ENCODE measurements around the gene CST6.
A peak's percentile ranks its signal among the peaks of the same experiment; 100 is the strongest.

CST6 gene

DNA sequence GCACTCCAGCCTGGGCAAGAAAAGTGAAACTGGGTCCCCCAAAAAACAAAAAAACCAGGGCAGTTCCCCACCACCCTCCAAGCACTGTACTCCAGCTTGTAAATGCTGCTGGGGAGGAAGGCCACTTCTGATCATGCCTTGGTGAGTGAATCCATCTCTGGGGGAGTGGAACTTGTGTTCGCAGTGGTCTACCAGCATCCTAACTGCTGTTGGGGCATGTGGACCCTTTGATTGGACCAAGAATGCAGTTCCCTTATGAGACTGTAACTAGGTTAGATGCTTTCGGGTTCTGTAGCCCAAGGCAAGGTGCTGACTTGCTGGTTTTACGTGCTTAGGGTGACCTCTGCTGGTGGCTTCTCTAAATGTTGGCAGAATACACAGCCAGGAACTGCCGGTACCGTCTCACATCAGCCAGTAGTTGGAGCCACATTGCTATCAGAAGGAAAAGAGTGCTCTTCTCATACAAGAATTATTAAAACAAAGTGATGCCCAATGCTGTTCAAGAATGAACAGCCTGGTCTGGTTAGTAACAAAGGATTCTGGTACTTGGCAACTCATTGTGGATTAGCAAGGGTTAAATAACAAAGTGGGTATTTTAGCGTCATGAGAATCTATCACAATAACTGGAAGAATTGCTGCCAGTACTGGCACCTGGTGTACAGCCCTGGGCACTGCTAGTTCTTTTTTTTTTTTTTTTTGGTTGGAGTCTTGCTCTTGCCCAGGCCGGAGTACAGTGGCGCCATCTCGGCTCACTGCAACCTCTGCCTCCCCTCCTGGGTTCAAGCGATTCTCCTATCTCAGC, 22.8 kb upstream of the CST6 start:
- TF ChIP-seq, protein P1, sequence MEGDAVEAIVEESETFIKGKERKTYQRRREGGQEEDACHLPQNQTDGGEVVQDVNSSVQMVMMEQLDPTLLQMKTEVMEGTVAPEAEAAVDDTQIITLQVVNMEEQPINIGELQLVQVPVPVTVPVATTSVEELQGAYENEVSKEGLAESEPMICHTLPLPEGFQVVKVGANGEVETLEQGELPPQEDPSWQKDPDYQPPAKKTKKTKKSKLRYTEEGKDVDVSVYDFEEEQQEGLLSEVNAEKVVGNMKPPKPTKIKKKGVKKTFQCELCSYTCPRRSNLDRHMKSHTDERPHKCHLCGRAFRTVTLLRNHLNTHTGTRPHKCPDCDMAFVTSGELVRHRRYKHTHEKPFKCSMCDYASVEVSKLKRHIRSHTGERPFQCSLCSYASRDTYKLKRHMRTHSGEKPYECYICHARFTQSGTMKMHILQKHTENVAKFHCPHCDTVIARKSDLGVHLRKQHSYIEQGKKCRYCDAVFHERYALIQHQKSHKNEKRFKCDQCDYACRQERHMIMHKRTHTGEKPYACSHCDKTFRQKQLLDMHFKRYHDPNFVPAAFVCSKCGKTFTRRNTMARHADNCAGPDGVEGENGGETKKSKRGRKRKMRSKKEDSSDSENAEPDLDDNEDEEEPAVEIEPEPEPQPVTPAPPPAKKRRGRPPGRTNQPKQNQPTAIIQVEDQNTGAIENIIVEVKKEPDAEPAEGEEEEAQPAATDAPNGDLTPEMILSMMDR (conservative IDR thresholded peaks at IDR 0.05), result peak; percentile 100
- H3K27ac ChIP-seq, result peak overlapping the region; percentile 55

DNA sequence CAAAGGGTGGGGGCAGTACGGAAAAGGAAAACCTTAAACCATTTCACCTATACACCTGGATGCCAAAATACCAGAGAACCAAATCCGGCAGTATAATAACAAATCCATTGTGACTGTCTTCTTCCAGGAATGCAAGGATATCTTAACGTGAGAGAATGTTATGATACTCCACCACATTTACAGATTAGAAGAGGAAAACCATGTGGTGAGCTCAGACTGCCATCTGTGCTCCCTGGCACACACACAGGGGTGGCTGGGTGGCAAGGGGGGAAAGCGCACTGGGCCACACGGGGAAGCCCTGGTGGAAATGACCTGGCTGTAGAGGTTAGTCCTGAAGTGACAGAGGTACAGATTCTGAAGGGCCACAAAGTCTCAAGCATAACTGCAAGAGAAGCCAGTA, 19.8 kb upstream of the CST6 start:
- TF ChIP-seq, protein P1 (conservative IDR thresholded peaks at IDR 0.05), result no peak

DNA sequence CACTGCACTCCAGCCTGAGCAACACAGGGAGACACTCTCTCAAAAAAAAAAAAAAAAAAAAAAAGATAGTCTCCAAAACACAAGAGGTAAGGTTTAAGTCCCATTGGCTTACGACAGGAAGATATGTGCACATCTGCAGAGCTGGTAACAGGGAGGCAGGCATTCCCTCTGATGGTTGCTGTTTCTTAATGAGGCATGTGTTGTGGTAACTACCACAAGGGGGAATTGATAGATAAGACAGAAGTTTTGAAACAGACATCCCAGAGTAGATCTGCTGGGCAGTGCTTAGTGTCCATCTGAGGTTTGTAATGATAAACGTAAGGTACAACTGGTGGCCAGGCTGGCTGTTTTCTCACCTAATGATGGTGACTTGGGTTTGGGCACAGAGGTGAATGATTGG, 14.5 kb upstream of the CST6 start:
- no peak overlapping the region for H3K27ac ChIP-seq
- TF ChIP-seq, protein P1 (conservative IDR thresholded peaks at IDR 0.05), result no peak

More for the DNA sequence above, 19.8 kb upstream of the CST6 start:
- H3K27ac ChIP-seq, result no peak overlapping the region

DNA sequence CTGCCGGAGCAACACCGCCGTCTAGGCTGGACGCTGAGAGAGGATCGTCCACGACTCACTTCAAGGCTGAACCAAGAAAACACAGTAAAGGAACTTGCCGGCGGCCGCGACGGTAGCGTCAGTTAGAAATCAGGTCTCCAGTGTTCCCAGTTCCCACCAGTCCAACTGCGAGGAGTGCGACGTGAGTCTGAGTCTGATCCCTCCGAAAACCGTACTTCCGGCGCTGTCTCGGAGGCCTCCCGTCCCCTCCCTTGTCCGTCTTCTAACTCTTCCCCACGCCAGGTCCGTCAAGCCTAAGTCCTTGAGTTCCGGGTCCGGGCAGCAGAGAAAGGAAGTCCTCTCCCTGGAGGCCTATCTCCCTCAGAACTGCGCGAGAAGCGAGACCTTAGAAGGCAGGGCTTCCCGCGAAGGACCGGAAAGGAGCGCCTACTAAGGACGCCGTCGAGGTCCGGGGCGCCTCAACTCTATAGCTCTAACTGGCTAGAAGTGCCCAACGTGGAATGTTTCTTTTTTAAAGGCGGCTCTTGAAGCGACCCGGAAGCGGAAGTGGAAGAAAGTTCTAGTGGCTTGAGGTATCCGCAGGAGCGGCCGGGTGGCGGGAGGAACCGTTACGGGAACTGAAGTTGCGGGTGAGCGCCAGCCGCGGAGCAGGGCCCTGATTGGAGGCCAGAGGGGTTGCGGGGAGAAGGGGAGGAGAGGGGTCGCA, 9.7 kb upstream of the CST6 start, which contains the start of the genes BANF1 and EIF1AD:
Gene BANF1, plus strand, starts transcription at position 562 of the 706 bp plus-strand sequence. CDS start 748 bp downstream, outside the sequence.
Gene EIF1AD, minus strand, starts transcription at position 216 of the 706 bp plus-strand sequence. CDS start 1,768 bp downstream, outside the sequence.
- TF ChIP-seq, protein P1 (conservative IDR thresholded peaks at IDR 0.05), result no peak
- peak within 1 kb of the TSS; percentile 99 for H3K27ac ChIP-seq

DNA sequence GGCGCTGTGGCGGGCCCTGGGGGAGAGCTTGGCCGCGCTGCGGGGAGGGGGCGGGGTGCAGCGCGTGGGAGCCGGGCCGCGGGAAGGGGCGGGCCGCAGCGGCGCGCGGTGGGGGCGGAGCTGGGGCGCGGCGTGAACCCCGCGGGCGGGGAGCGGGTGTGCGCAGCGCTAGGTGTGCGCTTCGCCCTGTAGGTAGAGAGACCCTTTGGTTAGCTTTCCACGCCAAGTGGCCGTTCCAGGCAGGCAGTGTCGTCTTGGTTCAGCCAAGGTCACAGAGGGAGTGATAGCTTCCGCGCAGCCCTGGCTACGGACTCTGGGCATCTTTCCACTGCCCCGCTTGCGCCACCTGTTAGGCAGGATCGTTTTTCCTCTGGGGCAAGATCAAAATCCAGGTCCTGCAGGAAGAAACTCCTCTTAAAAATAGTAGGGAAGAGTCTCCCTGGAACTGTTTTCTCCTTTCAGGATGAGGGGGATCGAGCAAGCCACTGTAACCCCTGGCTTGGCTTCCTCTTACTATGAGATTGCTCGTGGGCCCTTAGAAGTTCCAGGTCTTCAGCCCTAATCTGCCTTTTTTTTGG, 9.1 kb upstream of the CST6 start:
- TF ChIP-seq, protein P1 (conservative IDR thresholded peaks at IDR 0.05), result peak; percentile 67
- peak overlapping the region; percentile 99 for H3K27ac ChIP-seq

DNA sequence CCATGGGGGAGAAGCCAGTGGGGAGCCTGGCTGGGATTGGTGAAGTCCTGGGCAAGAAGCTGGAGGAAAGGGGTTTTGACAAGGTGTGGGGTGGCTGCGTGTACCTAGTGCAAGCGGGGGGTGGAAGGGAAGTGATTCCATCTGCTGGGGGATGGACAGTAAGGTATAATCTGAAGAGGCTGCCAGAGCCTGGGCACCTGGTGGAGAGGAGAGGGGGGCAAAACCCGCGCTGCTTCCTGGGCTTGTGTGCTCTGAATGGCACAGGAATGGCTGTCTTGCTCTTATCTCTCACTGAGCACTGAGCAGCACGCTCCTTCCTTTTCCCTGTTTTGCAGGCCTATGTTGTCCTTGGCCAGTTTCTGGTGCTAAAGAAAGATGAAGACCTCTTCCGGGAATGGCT, 8.5 kb upstream of the CST6 start:
- TF ChIP-seq, protein P1 (conservative IDR thresholded peaks at IDR 0.05), result no peak
- peak overlapping the region; percentile 99 for H3K27ac ChIP-seq

DNA sequence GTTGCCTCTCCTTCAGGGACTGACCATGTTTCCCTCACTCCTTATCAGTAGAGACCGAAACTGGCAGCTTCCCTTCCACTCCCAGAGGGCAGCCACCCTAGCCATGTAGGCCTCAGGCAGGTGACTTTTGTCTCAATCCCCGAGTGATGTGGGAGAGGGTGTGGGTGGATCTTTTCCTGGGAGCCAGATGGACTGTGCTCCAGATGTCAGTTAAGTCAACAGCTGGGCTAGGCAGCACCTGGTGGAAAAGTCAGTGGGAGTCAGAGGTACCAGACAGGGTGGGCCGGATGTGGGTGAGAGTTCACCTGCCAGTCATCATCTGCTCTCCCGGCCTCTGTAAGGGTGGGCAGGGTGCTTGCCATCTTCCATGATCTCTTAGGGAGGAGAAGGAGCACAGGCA, 7.6 kb upstream of the CST6 start:
- TF ChIP-seq, protein P1 (conservative IDR thresholded peaks at IDR 0.05), result no peak
- peak overlapping the region; percentile 99 for H3K27ac ChIP-seq
